Effector memory CD4-positive, alpha-beta T cell (primary cell): ENCODE data around the gene PYGB.

Experiments
- DNase-seq, 3 donors: peaks; one replicate each; pipeline ENCODE4 v3.0.0-alpha.2; 2020
- H3K27ac ChIP-seq: 2 replicates; pipeline ENCODE4 v1.7.0; 2013; ENCODE audit warnings: mild to moderate bottlenecking, low read length, moderate library complexity; ENCODE audit not compliant: insufficient read depth, poor library complexity, severe bottlenecking
- H3K27me3 ChIP-seq: replicated peaks from 2 replicates; pipeline ENCODE4 v1.7.0; 2013; ENCODE audit warnings: mild to moderate bottlenecking, low read length; ENCODE audit not compliant: insufficient read depth, control insufficient read depth, poor library complexity, severe bottlenecking
- H3K36me3 ChIP-seq: 2 replicates; pipeline ENCODE4 v1.7.0; 2013; ENCODE audit warnings: mild to moderate bottlenecking, low read length, moderate library complexity; ENCODE audit not compliant: control insufficient read depth, insufficient read depth
- H3K4me1 ChIP-seq: 2 replicates; pipeline ENCODE4 v1.7.0; 2013; ENCODE audit warnings: low read length, mild to moderate bottlenecking; ENCODE audit not compliant: control insufficient read depth, insufficient read depth, poor library complexity, severe bottlenecking
- H3K4me3 ChIP-seq: 2 replicates; pipeline ENCODE4 v1.7.0; 2013; ENCODE audit warnings: low read length, low read depth, mild to moderate bottlenecking; ENCODE audit not compliant: insufficient read depth, poor library complexity, severe bottlenecking
- H3K9me3 ChIP-seq: 2 replicates; pipeline ENCODE4 v1.7.0; 2013; ENCODE audit warnings: mild to moderate bottlenecking, low read length, moderate library complexity; ENCODE audit not compliant: control insufficient read depth
- total RNA-seq, 3 donors: gene quantifications; one replicate each; lab custom pipeline; 2026; lab: John Stamatoyannopoulos, UW

PYGB gene
- total RNA-seq: 54.5 to 73.0 (median 55.1) reads per million in 3 donors

DNA sequence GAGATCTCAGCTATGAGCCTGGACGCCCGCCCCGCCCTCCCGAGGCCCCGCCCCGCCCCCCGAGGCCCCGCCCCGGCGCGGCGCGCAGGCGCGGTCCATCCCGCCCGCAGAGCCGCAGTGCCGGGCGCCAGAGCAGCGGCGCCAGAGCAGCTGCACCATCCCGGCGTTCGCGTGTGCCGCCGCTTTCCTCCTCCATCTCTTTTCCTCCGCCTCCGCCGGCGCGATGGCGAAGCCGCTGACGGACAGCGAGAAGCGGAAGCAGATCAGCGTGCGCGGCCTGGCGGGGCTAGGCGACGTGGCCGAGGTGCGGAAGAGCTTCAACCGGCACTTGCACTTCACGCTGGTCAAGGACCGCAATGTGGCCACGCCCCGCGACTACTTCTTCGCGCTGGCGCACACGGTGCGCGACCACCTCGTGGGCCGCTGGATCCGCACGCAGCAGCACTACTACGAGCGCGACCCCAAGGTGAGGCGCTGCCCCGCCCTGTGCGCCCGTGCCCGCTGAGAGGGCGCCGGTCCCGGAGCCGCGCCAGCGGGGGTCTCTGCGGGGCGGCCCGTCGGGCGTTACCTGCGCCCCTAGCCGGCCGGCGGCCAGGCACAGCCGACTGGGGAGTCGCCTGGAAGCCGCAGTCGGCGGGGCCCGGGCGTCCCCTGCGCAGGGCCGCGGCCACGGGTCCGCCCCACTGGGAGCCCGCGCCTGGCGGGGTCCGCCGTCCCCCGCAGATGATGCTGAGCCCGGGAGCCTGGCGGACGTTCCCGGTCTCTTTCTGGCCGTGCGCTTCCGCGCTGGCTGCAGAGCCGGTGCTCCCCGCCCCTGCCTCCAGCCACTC is at the start of gene PYGB:
Gene PYGB (plus strand): TSS at position 130 of the 830 bp plus-strand sequence. CDS start 94 bp downstream, at position 224.
- H3K27me3 ChIP-seq: no peaks in the 10 kb centered on the region
- H3K27ac ChIP-seq: peak within 1 kb of the TSS; percentile 49
- no peaks in the 10 kb centered on the region for H3K9me3 ChIP-seq
- H3K4me1 ChIP-seq: peaks cover 16% of the 10 kb centered on the region
- DNase-seq: peak; percentile 56 to 74 (median 66)
- peak within 1 kb of the TSS; percentile 89 for H3K4me3 ChIP-seq
- no peaks in the 10 kb centered on the region for H3K36me3 ChIP-seq

DNA sequence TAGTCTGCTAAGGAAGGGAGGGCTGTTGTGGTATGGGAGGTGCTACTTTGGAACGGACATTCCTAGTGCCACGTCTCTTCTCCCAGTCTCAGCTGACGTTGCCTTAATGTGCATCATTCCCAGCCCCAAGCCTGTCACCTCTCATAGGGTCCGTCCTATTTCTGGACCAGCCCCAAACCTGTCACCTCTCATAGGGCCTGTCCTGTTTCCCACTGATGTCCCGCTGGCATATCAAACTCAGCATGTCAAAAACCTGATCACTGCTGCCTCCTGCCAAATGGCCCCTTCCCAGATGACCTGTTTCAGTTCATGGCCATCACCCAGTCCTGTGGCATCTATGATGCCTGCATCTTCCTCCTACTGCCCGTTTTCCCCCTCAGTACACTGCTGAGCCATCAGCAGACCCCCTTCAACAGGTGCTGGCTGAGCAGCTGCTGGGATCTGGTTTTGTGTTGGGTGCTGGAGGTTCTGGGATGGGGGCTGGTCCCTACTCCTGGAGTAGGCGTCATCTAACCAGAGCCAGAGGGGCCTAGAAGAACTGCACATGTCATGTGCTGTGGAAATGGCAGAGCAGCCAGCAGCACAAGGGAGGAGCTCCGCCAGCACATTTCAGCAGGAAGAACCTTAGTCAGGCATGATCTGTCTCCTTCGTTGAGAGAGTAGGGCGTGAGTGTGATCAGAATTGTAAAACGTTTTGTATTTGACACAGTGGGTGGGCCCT is 49.1 kb upstream of the PYGB start:
- H3K4me1 ChIP-seq: peaks cover 14% of the 10 kb centered on the region
- no peaks in the 10 kb centered on the region for H3K36me3 ChIP-seq
- no peak overlapping the region for H3K4me3 ChIP-seq
- no peaks in the 10 kb centered on the region for H3K9me3 ChIP-seq
- DNase-seq: no peak
- H3K27ac ChIP-seq: no peak overlapping the region
- no peaks in the 10 kb centered on the region for H3K27me3 ChIP-seq

GRCh38 chr20:25199473-25200260 is 48.2 kb upstream of the PYGB start:
- DNase-seq: no peak
- H3K27ac ChIP-seq: no peak overlapping the region
- no peaks in the 10 kb centered on the region for H3K27me3 ChIP-seq
- peaks cover 14% of the 10 kb centered on the region for H3K4me1 ChIP-seq
- no peaks in the 10 kb centered on the region for H3K9me3 ChIP-seq
- H3K4me3 ChIP-seq: no peak overlapping the region
- no peaks in the 10 kb centered on the region for H3K36me3 ChIP-seq

DNA sequence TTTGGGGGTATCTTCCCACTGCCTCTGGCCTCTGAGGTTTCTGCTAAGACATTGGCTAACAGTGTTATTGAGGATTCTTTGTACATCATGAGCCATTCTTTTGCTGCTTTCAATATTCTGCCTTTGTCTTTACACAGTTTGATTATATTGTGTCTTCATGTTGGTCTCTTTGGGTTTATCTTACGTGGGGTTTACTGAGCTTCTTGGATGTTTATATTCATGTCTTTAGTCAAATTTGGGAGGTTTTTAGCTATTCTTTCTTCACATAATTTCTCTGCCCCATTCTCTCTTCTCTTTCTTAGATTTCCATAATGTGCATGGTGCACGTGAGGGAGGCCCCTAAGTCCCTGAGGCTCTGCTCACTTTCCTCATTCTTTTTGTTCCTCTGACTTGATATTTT is 44.8 kb upstream of the PYGB start:
- Histone ChIP-seq H3K27me3 (no peaks in the 10 kb centered on the region), H3K27ac (no peak overlapping the region), H3K36me3 (no peaks in the 10 kb centered on the region), H3K4me1 (no peaks in the 10 kb centered on the region), H3K9me3 (no peaks in the 10 kb centered on the region), H3K4me3 (no peak overlapping the region)
- DNase-seq: no peak

DNA sequence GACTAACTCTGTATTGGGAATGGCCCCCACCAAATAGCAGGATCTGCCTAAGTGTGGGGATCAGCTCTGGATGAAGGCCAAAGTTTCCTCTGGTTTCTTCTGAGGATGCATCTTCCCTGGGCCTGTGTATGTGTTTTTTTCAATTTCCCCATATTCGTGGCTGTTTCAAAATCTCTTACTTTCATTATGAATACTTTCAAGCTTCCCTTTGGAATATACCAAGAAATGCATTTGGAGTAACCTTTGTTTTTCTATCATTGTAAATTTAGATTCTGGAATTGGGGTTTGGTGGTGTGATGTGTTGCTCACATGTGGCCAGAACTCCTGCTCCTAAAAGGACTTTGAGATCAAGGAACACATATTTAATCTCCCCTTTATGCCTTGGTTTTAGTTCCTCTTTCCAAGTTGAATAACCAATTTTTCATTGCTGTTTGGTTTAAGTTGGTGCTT is 44.0 kb upstream of the PYGB start:
- DNase-seq: no peak
- H3K27ac ChIP-seq: no peak overlapping the region
- H3K36me3 ChIP-seq: no peaks in the 10 kb centered on the region
- no peak overlapping the region for H3K4me3 ChIP-seq
- H3K4me1 ChIP-seq: no peaks in the 10 kb centered on the region
- H3K9me3 ChIP-seq: no peaks in the 10 kb centered on the region
- no peaks in the 10 kb centered on the region for H3K27me3 ChIP-seq

DNA sequence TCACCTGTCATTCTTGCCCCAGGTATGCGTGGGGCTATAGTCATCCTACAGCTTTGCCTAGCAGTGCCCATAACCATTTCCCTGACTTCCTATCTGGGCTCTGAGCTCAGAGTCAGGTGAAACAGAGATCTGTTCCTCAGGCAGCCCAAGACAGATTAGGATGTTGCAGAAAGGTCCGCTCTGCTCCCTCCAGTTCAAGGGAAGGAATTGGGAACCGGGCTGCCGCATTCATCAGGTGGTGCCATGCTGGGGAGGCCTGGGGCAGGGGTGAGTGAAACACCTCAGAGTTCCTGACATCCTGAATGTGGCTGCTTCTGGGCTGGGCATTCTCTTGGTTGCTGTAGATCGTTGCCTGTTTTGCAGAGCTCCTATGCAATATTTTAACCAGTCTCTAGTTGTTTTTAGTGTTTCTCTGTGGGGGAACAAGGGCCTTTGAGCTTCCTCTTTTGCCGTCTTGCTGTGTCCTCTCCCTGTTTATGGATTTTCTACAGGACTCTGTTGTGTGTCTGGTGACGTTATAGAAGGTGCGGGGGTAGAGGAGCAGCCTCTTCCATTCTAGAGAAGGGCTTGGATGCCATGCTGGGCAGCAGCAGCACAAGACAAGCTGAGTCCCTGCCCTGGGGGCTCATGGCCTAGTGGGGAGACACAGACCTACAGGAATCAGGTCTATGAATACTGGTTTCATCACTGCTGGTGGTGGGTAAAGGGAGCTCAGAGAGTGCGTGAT is 43.2 kb upstream of the PYGB start:
- Histone ChIP-seq H3K4me1 (no peaks in the 10 kb centered on the region), H3K27me3 (no peaks in the 10 kb centered on the region), H3K4me3 (no peak overlapping the region), H3K36me3 (peaks cover under 1% of the 10 kb centered on the region), H3K27ac (no peak overlapping the region), H3K9me3 (no peaks in the 10 kb centered on the region)
- DNase-seq: no peak

DNA sequence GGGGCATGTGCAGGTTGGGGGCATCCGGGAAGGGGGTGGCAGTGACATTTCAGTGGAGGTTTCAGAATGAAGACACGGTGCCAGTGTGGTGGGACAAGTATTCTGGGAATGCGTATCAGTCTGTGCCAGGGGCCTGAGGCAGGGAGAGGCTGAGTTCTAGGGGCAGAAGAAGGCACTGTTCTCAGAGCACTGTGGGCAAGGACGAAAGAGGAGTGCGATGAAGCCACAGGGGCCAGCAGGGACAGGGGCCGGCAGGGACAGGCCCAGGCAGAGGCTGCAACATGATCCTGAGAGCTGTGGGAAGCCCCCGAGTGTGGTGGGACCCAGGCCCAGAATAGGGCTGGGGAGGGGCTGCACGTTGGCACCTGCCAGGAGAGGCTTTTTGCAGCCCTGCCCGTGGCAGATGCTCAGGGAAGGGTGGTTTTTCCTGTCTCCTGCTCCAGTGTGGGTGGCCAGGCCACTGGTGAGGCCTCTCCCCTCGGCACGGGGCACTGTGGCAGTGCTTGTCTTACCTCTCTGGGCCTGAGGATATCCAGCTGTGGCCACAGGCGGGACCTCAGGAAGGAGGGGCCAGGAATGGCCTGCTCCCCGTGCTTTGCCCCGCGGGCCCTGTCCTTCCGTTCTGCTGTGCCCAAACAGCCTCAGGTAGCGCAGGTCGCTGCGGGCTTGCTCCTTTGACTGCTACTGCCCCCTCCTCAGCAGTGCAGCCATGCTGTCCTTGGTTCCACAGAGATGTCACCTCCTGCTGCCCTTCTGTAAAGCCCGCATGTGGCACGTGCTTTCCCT is 42.4 kb upstream of the PYGB start:
- H3K36me3 ChIP-seq: peaks cover 4% of the 10 kb centered on the region
- no peaks in the 10 kb centered on the region for H3K9me3 ChIP-seq
- H3K27ac ChIP-seq: no peak overlapping the region
- H3K4me3 ChIP-seq: no peak overlapping the region
- no peaks in the 10 kb centered on the region for H3K27me3 ChIP-seq
- DNase-seq: no peak
- H3K4me1 ChIP-seq: no peaks in the 10 kb centered on the region

DNA sequence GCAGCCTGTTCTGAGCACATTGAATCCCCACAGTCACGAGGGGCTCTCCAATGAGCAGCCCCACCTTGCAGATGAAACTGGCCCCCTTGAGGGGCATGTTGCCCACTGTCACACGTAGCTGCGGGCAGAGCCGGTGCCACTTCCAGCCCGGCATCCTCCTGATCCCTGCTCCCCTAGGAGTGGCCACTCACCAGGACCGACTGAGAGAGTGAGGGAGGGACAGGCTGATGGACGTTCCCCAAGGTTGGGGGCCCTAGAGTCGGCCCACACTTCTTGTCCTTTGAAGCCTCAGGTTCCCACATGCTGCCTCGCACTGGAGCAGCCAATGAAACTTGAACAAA is 41.9 kb upstream of the PYGB start:
- DNase-seq: no peak
- Histone ChIP-seq H3K27me3 (no peaks in the 10 kb centered on the region), H3K4me3 (no peak overlapping the region), H3K9me3 (no peaks in the 10 kb centered on the region), H3K27ac (no peak overlapping the region), H3K4me1 (no peaks in the 10 kb centered on the region), H3K36me3 (peaks cover 6% of the 10 kb centered on the region)

- DNase-seq: no peak
- no peaks in the 10 kb centered on the region for H3K4me1 ChIP-seq
- H3K27me3 ChIP-seq: no peaks in the 10 kb centered on the region
- H3K36me3 ChIP-seq: peaks cover 11% of the 10 kb centered on the region
- no peaks in the 10 kb centered on the region for H3K9me3 ChIP-seq
- no peak overlapping the region for H3K27ac ChIP-seq
- H3K4me3 ChIP-seq: no peak overlapping the region
Measured at GRCh38 chr20:25206548-25206947, 41.3 kb upstream of the PYGB start.
